ENCODE data around the gene BNC2. TPM values are rescaled to one million over a fixed set of nuclear protein-coding genes. Genes with fewer than 3 reads are reported as not detected.

Gene BNC2
- total and polyA plus RNA-seq, 2 donors: 1.8 to 3.9 TPM

DNA sequence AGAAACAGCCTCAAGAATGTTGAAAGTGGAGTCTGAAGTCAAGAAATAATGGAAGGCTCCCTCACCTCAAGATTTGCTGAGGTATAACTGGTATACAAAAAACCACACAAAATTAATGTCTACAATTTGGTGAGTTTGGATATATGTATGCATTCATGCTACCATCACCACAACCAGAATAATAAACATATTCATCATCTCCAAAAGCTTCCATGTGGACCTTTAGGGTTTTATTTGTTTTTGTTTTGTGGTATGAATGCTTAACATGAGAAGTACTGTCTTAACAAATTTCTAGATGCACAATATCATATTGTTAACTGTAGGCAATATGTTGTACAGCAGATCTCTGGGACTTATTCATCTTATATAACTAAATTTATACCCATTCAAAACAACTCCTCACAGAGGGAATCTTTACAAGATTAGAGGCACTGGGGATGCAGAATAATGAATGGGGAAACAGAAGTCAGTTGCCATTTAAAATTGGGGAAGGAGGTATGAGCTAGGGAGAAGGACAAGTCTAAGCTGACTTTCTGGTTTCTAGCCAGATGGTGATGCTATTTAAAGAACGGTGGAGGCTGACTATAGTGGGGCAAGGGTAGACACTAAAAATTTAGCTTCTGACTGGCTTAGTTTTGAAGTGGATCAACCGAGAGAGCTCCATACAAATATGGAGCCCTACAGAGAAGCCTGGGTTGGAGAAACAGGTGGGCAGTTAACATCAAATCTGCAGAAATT lies 213.9 kb downstream of the BNC2 start:
- H3K27me3 ChIP-seq (ENCODE audit: control insufficient read depth in 2 of 2, insufficient read depth in 1 of 2, low read length in 1 of 2): no peaks in the 10 kb centered on the region
- H3K27ac ChIP-seq (ENCODE audit: low read depth in 1 of 2, low read length in 1 of 2): no peak overlapping the region
- H3K4me1 ChIP-seq (ENCODE audit: control insufficient read depth in 2 of 2, insufficient read depth in 2 of 2, low read length in 2 of 2): no peaks in the 10 kb centered on the region
- H3K4me3 ChIP-seq (ENCODE audit: low read length in 2 of 2): no peak overlapping the region
- 57% methylated on average over 2 of the region's 2 CpGs for WGBS
- no peak for DNase-seq (ENCODE audit: low read depth in 6 of 9, low spot score in 9 of 9)
- H3K9me3 ChIP-seq (ENCODE audit: control insufficient read depth in 2 of 2, insufficient read depth in 1 of 2, low read length in 1 of 2): no peaks in the 10 kb centered on the region
- no peaks in the 10 kb centered on the region for H3K36me3 ChIP-seq (ENCODE audit: control insufficient read depth in 2 of 2, insufficient read depth in 2 of 2, low read length in 1 of 2)

DNA sequence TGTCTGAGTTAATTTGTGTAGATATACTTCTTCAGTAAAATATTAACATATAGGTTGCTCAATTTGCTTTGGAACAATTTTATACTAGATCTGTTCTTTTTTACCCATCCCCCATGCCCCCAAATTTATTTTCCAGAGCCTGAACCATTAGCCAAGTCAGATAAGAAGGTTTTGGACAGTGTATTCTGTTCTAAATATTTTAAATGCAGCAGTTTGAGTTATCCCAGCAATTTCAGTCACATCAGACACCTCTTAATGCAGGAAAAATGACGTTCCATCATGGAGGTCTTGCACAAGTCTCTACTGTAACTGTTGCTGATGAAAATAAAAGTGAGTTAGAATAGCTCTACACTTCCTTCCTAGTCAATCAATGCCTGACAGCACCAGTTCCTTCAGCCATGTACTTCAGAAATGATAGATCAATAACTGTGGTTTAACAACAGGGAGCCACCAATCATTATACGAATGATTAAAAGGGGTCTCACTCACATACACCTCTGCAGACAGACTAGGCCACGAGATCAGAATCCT lies 215.8 kb downstream of the BNC2 start:
- H3K36me3 ChIP-seq (ENCODE audit: control insufficient read depth in 2 of 2, insufficient read depth in 2 of 2, low read length in 1 of 2): no peaks in the 10 kb centered on the region
- H3K27me3 ChIP-seq (ENCODE audit: control insufficient read depth in 2 of 2, insufficient read depth in 1 of 2, low read length in 1 of 2): no peaks in the 10 kb centered on the region
- no peaks in the 10 kb centered on the region for H3K4me1 ChIP-seq (ENCODE audit: control insufficient read depth in 2 of 2, insufficient read depth in 2 of 2, low read length in 2 of 2)
- DNase-seq (ENCODE audit: low read depth in 6 of 9, low spot score in 9 of 9): no peak
- H3K27ac ChIP-seq (ENCODE audit: low read depth in 1 of 2, low read length in 1 of 2): no peak overlapping the region
- H3K9me3 ChIP-seq (ENCODE audit: control insufficient read depth in 2 of 2, insufficient read depth in 1 of 2, low read length in 1 of 2): no peaks in the 10 kb centered on the region
- no peak overlapping the region for H3K4me3 ChIP-seq (ENCODE audit: low read length in 2 of 2)
- 88% methylated on average over 3 of the region's 3 CpGs for WGBS

DNA sequence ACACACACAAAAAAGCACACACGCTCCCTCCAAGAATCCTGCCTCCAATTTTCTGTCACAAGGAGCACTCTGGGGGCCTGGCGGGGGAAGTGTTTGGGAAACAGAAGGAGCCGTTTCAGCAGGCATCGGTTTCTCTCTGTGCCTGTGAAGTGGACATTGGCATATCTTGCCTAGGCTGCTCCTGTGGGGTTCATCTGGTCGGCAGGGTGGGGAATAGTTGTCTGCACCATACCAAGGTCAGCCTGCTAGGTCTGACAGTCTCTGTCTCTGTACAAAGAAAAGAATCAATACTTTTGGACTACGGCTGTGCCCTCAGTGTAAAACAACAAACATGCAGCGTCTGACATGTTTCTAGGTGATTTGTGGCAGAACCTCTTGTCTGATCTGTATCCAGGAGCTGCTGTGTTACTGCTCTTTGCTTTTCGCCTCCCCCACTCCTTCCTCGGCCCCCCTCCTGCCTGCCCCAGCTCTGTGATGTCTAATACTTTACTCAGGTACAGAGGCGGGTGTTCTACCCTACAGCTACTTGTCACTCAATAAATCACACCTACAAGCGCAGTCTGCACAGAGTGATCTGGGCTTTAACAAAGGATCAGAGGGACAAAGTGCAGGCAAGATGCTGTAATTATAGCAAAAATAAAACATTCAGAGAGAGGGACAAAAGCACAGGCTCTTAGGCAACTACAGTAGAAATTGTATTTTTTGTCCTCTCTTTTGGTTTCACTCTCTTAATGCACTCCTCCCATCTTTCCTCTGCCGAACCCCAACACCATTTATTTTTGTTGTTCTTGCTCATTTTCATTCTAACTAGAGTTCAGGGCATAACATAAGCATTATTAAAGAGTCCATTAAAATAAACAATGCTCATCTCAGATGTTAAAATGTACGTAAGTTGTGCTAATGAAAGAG lies 216.7 kb downstream of the BNC2 start:
- H3K4me3 ChIP-seq (ENCODE audit: low read length in 2 of 2): no peak overlapping the region
- no peaks in the 10 kb centered on the region for H3K9me3 ChIP-seq (ENCODE audit: control insufficient read depth in 2 of 2, insufficient read depth in 1 of 2, low read length in 1 of 2)
- H3K27me3 ChIP-seq (ENCODE audit: control insufficient read depth in 2 of 2, insufficient read depth in 1 of 2, low read length in 1 of 2): no peaks in the 10 kb centered on the region
- DNase-seq (ENCODE audit: low read depth in 6 of 9, low spot score in 9 of 9): no peak
- no peaks in the 10 kb centered on the region for H3K36me3 ChIP-seq (ENCODE audit: control insufficient read depth in 2 of 2, insufficient read depth in 2 of 2, low read length in 1 of 2)
- H3K4me1 ChIP-seq (ENCODE audit: control insufficient read depth in 2 of 2, insufficient read depth in 2 of 2, low read length in 2 of 2): no peaks in the 10 kb centered on the region
- no peak overlapping the region for H3K27ac ChIP-seq (ENCODE audit: low read depth in 1 of 2, low read length in 1 of 2)
- 90% methylated on average over 13 of the region's 13 CpGs for WGBS

- Histone ChIP-seq H3K27me3 (ENCODE audit: control insufficient read depth in 2 of 2, insufficient read depth in 1 of 2, low read length in 1 of 2) (no peaks in the 10 kb centered on the region), H3K4me3 (ENCODE audit: low read length in 2 of 2) (no peak overlapping the region), H3K36me3 (ENCODE audit: control insufficient read depth in 2 of 2, insufficient read depth in 2 of 2, low read length in 1 of 2) (no peaks in the 10 kb centered on the region), H3K27ac (ENCODE audit: low read depth in 1 of 2, low read length in 1 of 2) (no peak overlapping the region), H3K4me1 (ENCODE audit: control insufficient read depth in 2 of 2, insufficient read depth in 2 of 2, low read length in 2 of 2) (no peaks in the 10 kb centered on the region), H3K9me3 (ENCODE audit: control insufficient read depth in 2 of 2, insufficient read depth in 1 of 2, low read length in 1 of 2) (no peaks in the 10 kb centered on the region)
- DNase-seq (ENCODE audit: low read depth in 6 of 9, low spot score in 9 of 9): no peak
- 90% methylated on average over 4 of the region's 4 CpGs for WGBS
Observed at GRCh38 chr9:16652582-16652981, 217.9 kb downstream of the BNC2 start.

DNA sequence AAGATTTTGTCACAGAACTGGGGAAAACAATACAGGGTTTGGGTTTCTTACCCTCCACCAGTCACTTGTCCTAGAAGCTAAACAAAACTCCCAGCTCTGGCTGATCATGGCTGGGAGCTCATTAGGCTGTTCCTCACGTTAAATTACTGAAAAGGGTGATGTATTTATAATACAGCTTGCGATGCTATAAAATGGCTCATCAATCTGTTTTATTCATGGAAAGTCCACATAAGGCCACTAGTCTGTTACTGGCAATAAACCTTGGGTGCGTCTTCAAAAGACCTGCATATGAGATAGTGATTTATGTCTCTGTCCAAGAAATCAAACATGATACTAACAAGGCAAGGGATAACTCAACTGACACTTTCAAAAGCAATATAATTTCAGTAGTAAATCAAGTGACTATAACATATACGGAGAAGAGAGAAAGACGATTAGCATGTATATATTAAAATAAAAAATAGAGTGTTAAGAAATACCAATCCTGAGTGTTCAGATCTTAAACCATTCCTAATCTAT lies 219.0 kb downstream of the BNC2 start:
- no peaks in the 10 kb centered on the region for H3K9me3 ChIP-seq (ENCODE audit: control insufficient read depth in 2 of 2, insufficient read depth in 1 of 2, low read length in 1 of 2)
- 96% methylated on average over 5 of the region's 5 CpGs for WGBS
- no peaks in the 10 kb centered on the region for H3K27me3 ChIP-seq (ENCODE audit: control insufficient read depth in 2 of 2, insufficient read depth in 1 of 2, low read length in 1 of 2)
- no peak overlapping the region for H3K4me3 ChIP-seq (ENCODE audit: low read length in 2 of 2)
- H3K36me3 ChIP-seq (ENCODE audit: control insufficient read depth in 2 of 2, insufficient read depth in 2 of 2, low read length in 1 of 2): no peaks in the 10 kb centered on the region
- DNase-seq (ENCODE audit: low read depth in 6 of 9, low spot score in 9 of 9): no peak
- no peaks in the 10 kb centered on the region for H3K4me1 ChIP-seq (ENCODE audit: control insufficient read depth in 2 of 2, insufficient read depth in 2 of 2, low read length in 2 of 2)
- H3K27ac ChIP-seq (ENCODE audit: low read depth in 1 of 2, low read length in 1 of 2): no peak overlapping the region

GRCh38 chr9:16645970-16646369 lies 224.5 kb downstream of the BNC2 start:
- no peak for DNase-seq (ENCODE audit: low read depth in 6 of 9, low spot score in 9 of 9)
- H3K27ac ChIP-seq (ENCODE audit: low read depth in 1 of 2, low read length in 1 of 2): no peak overlapping the region
- WGBS: 93% methylated on average over 4 of the region's 4 CpGs
- no peaks in the 10 kb centered on the region for H3K4me1 ChIP-seq (ENCODE audit: control insufficient read depth in 2 of 2, insufficient read depth in 2 of 2, low read length in 2 of 2)
- no peak overlapping the region for H3K4me3 ChIP-seq (ENCODE audit: low read length in 2 of 2)
- H3K36me3 ChIP-seq (ENCODE audit: control insufficient read depth in 2 of 2, insufficient read depth in 2 of 2, low read length in 1 of 2): no peaks in the 10 kb centered on the region
- no peaks in the 10 kb centered on the region for H3K27me3 ChIP-seq (ENCODE audit: control insufficient read depth in 2 of 2, insufficient read depth in 1 of 2, low read length in 1 of 2)
- no peaks in the 10 kb centered on the region for H3K9me3 ChIP-seq (ENCODE audit: control insufficient read depth in 2 of 2, insufficient read depth in 1 of 2, low read length in 1 of 2)

DNA sequence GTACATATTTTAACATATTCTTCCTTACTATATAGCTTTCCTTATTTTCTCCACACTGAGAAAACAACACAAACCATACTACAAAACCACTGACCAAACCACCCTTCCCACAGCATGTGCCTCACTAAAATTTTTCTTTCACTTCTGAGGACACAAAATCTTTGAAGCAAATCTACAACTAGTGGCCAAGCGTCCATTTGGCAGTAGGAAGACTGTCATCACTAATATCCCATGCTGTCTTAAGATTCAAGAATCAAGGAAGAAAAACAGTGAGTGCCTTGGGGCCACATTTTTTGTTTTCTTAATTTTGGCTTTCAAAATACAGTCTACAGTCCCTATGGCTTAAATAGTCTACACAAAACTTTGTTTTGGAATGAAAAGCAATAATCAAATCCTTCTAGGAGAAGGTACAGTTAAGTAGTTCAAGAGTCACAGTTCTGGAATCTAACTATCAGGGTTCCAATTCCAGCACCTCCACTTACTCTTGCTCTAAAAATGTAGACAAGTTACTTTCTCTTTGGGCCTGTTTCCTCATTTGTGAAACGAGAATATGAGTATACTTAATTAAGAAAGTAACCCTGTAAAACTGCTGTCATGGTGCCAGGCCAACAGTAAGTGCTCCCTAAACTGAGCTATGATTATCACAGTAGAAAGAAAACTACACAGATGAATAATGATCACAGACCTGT lies 227.9 kb downstream of the BNC2 start:
- WGBS: 66% methylated on average over 2 of the region's 2 CpGs
- H3K27ac ChIP-seq (ENCODE audit: low read depth in 1 of 2, low read length in 1 of 2): no peak overlapping the region
- no peaks in the 10 kb centered on the region for H3K9me3 ChIP-seq (ENCODE audit: control insufficient read depth in 2 of 2, insufficient read depth in 1 of 2, low read length in 1 of 2)
- H3K4me1 ChIP-seq (ENCODE audit: control insufficient read depth in 2 of 2, insufficient read depth in 2 of 2, low read length in 2 of 2): no peaks in the 10 kb centered on the region
- no peak for DNase-seq (ENCODE audit: low read depth in 6 of 9, low spot score in 9 of 9)
- no peaks in the 10 kb centered on the region for H3K27me3 ChIP-seq (ENCODE audit: control insufficient read depth in 2 of 2, insufficient read depth in 1 of 2, low read length in 1 of 2)
- H3K4me3 ChIP-seq (ENCODE audit: low read length in 2 of 2): no peak overlapping the region
- no peaks in the 10 kb centered on the region for H3K36me3 ChIP-seq (ENCODE audit: control insufficient read depth in 2 of 2, insufficient read depth in 2 of 2, low read length in 1 of 2)

- no peaks in the 10 kb centered on the region for H3K4me1 ChIP-seq (ENCODE audit: control insufficient read depth in 2 of 2, insufficient read depth in 2 of 2, low read length in 2 of 2)
- H3K4me3 ChIP-seq (ENCODE audit: low read length in 2 of 2): no peak overlapping the region
- no peaks in the 10 kb centered on the region for H3K36me3 ChIP-seq (ENCODE audit: control insufficient read depth in 2 of 2, insufficient read depth in 2 of 2, low read length in 1 of 2)
- no peak for DNase-seq (ENCODE audit: low read depth in 6 of 9, low spot score in 9 of 9)
- H3K27ac ChIP-seq (ENCODE audit: low read depth in 1 of 2, low read length in 1 of 2): no peak overlapping the region
- no peaks in the 10 kb centered on the region for H3K27me3 ChIP-seq (ENCODE audit: control insufficient read depth in 2 of 2, insufficient read depth in 1 of 2, low read length in 1 of 2)
- 89% methylated on average over 2 of the region's 2 CpGs for WGBS
- H3K9me3 ChIP-seq (ENCODE audit: control insufficient read depth in 2 of 2, insufficient read depth in 1 of 2, low read length in 1 of 2): no peaks in the 10 kb centered on the region
Observed at GRCh38 chr9:16640649-16641048, 229.8 kb downstream of the BNC2 start.

All from thymus (tissue), 11 donors.